Stimulated activated CD8-positive, alpha-beta memory T cell treated with anti-CD3 and anti-CD28 coated beads, Interleukin-4, amount 100 ng/mL, for 24 hours (primary cell): Measurements from ENCODE around the gene TOGARAM2.
"Not testable (repeated sequence)": the region's sequence is repeated elsewhere in the genome, so short reads cannot be mapped to it uniquely, and the experiment has no call there.

Source experiments
- DNase-seq: peaks from one replicate; pipeline ENCODE4 v3.0.0-alpha.2; 2020; ENCODE audit warnings: low read depth

The TOGARAM2 gene

GRCh38 chr2:29074411-29074810, 93.3 kb downstream of the TOGARAM2 start, which contains the start of gene PCARE:
Gene PCARE, minus strand, starts transcription at chr2:29074523. Its CDS starts 262 bp downstream, at chr2:29074261.
- DNase-seq, result no peak

GRCh38 chr2:29075894-29076705, 95.0 kb downstream of the TOGARAM2 start:
- no peak for DNase-seq

DNA sequence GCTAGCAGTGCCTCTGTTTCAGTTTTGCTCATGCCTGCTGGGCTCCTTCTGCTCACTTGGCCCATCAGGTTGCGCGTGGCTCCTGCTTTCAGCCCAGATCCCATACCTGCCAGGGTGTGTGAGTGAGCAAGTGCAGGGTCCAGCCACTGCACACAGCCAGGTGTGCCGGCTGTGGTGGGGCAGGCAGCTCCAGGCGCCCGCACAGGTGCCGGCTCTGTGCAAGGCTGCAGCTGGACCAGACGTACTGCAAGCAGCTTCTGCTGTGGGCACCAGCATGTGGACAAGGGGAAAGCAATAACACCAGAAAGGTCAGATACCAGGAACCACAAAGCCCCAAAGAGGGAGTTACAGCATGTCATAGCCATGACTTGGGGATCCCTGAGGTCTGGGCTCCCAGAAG, 98.8 kb downstream of the TOGARAM2 start:
- DNase-seq, result no peak

DNA sequence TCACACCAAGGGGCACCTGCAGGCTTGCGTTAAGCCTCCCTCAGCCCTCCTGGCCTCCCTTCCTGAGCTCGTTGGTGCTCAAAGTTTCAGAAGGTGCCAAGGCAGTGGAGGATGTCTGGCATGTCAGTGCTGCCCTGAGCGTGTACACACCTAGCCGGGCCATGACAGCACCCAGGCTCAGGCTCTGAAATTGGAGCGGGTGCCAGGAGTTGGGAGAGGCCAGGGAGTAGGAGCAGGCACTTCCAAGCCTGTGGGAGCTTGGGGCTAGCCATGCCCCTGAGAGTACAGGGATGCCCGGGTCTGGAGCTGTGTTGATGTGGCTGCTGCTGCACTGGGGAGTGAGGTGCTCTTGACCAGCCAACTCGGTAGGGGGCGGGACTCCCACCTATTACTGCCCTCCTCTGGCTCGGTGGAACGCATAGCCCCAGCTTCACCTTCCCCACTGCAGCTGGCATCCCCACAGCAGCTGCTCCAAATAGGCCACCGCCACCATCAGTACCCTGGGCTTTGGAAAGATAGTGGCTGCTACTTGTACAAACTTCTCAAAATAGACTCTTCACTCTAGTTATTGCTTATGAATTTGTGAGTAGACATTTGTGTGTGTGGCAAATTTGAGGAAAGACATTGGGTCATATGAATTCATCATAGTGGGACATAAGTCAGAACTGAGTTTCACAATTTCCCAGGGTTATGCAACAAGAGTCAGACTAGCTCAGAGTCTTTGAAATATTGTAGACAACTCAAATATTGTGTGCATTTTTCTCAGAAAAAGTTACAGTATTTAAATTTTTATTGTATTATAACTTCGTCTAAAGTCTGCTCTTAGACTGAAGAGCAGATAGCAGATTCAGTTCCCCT, 100.0 kb downstream of the TOGARAM2 start:
- DNase-seq, result no peak

- no peak for DNase-seq
Observed at GRCh38 chr2:29082804-29083495, 101.9 kb downstream of the TOGARAM2 start.

DNA sequence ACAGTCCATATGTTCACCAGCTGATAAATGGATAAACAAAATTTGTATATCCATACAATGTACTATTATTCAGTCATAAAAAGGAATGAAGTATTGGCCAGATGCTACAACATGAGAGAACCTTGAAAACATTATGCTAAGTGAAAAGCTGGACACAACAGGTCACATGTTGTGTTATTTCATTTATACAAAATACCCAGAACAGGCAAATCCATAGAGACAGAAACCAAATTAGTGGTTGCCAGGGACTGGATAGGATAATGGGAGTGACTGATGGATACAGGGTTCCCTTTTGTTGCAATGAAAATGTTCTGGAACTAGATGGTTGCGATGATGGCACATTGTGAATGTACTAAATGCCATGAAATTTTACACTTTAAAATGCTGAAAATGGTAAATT, 103.5 kb downstream of the TOGARAM2 start:
- DNase-seq, result no peak

- not testable (repeated sequence) for DNase-seq
Observed at GRCh38 chr2:29090311-29090710, 109.2 kb downstream of the TOGARAM2 start.

DNA sequence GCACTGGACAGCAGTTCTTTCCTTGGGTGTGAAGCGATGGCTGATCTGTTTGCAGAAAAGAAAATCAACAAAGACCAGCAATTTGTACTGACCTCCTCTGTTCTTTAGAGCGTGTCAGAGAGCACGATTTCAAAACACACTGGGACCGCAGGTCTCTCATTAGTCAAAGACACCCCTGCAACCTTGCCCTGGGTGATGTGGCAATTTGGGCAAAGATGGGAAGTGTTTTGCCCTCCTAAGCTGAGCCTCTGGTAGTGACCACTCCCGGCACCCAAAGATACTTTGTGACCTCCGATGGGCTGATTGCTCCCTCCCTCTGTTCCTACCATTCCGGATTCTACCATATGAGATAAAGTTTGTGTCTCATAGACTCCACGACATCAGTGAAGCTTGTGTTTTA, 115.9 kb downstream of the TOGARAM2 start:
- DNase-seq, result no peak

GRCh38 chr2:29097569-29097968, 116.5 kb downstream of the TOGARAM2 start:
- DNase-seq, result no peak

DNA sequence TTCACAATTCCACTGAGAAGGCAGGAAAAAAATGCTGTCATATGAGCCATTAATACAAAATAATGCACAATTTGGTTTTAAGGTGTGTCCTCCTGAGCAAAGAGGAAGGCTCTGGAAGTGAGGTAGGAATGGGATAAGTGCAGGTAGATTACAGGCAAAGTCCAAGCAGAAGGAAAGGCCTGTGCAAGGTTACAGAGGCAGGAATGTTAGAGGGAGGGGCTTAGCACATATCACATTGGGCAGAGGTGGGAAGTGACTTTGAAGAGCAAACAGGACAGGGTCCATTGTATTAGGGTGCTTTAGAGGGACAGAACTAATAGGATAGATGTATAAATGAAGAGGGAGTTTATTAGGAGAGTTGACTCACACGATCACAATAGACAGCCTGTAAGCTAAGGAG, 119.5 kb downstream of the TOGARAM2 start:
- DNase-seq, result no peak
